GM21717 (cell line): ENCODE data around the gene GPR135.

ENCODE experiments used
- ATAC-seq: cut with Tn5 transposase; IDR thresholded peaks from one replicate; pipeline ENCODE4 v1.9.1; 2021; ENCODE audit warnings: mild to moderate bottlenecking, moderate library complexity; ENCODE audit not compliant: unreplicated experiment

GPR135 gene

GRCh38 chr14:59424341-59425071, 40.7 kb downstream of the GPR135 start:
- no peak for ATAC-seq

GRCh38 chr14:59422069-59422881, 42.9 kb downstream of the GPR135 start:
- no peak for ATAC-seq

DNA sequence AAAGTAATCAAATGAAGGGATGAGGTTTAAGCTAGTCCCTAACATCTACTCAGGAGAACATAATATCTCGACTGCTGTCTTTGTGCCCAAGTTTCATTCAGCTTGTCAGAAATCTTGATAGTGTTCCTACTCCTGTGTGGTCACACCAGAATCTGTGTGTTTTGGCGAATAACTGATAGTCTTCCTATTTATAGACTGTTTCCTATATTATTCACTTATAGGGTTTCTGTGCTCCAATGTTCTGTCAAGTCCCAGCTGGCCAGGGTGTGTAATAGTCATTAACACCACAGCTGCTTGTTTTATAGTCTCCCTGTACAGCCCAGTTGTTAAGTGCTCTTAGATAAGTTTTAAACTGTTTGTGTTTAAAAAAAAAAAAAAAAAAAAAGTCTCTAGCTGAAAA, 45.9 kb downstream of the GPR135 start:
- ATAC-seq = no peak

DNA sequence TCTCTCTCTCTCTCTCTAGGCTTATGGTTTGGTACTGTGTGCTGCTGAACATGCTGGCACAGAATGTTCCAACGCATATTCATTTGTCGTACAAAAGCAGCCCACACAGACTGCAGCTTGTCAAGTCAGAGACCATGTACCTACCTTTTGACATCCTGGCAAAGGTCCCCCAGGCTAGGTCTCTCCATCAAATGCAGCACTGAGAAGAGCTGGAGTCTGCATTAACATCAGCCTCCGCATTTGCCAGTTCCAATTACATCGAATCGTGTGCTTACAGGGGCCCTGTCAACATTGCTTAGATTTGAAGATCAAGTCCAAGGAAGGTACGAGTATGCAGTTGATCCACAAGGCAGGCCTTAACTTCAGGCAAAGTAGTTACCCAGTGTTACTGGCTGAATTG, 47.9 kb downstream of the GPR135 start:
- ATAC-seq = no peak

GRCh38 chr14:59415836-59416602, 49.2 kb downstream of the GPR135 start:
- ATAC-seq = no peak
